T-helper 9 cell (primary cell): ENCODE data around the gene MGRN1.

ENCODE experiments used
- DNase-seq: peaks from one replicate; pipeline ENCODE4 v3.0.0-alpha.2; 2020
- total RNA-seq, 2 donors: gene quantifications; one replicate each; lab custom pipeline; 2026; lab: John Stamatoyannopoulos, UW

Gene MGRN1
- 35.1 to 47.3 reads per million in 2 donors for total RNA-seq

GRCh38 chr16:4624015-4624826 is at the start of gene MGRN1:
TSS of gene MGRN1 (plus strand) at chr16:4624826. CDS start at chr16:4624961, 135 bp downstream.
- peak; percentile 87 for DNase-seq

- DNase-seq, result no peak
Measured at GRCh38 chr16:4574919-4575705, 49.5 kb upstream of the MGRN1 start.

DNA sequence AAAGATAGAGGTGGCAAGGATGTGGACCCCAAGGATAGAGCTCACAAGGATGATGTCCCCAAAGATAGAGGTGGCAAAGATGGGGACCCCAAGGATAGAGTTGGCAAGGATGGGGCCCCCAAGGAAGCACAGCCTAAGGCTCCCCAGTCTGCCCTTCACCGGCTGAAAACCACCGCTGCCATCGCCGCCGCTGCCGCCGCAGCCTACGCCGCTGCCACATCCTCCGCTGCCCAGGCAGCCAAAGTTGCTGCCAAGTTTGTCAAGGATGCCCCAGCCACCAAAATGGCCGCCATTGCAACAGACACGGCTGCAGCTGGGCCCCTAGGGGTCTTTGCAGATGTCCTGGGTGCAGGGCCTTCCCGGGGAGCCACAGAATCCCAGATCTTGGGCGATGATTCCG is 48.6 kb upstream of the MGRN1 start:
- no peak for DNase-seq

GRCh38 chr16:4578961-4579530 is 45.6 kb upstream of the MGRN1 start:
- no peak for DNase-seq

GRCh38 chr16:4580250-4580649 is 44.4 kb upstream of the MGRN1 start:
- no peak for DNase-seq

GRCh38 chr16:4583906-4584305 is 40.7 kb upstream of the MGRN1 start:
- DNase-seq, result no peak

DNA sequence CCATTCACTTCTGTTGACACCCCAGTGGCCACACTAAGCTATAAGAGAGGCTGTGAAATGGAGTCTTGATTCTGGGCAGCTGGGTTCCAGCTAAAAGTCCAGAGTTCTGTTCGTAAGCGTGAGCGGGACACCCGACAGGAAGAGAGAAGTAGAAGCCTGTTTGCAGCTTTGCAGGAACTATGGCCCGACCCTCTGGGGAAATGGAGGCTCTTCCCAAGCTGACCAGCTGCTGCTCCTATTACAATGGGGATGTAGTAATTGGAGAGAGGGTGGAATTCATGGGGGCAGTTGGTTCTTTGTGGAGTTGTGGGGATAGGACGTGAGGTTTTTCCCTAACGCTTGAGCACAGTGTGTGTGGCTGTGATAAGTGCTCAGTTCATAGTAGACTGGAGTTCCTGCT is 38.3 kb upstream of the MGRN1 start:
- no peak for DNase-seq

- no peak for DNase-seq
Measured at GRCh38 chr16:4588386-4588785, 36.2 kb upstream of the MGRN1 start.

DNA sequence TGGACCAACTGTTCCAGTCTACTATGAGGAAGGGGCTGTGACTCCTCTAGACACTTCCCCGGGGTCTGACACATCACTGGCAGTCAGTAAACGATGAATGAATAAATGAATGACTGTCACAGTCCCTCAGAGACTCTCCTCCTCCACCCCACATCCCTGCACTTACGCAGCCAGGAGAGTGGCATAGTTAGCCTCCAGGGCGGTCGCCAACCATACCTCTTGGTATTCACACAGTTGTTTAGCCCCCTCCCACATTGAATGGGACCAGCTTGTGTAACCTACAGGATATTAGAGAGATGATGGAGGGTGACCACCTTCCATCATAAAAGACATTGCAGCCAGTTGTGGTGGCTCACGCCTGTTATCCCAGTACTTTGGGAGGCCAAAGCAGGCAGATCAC is 35.7 kb upstream of the MGRN1 start:
- no peak for DNase-seq

DNA sequence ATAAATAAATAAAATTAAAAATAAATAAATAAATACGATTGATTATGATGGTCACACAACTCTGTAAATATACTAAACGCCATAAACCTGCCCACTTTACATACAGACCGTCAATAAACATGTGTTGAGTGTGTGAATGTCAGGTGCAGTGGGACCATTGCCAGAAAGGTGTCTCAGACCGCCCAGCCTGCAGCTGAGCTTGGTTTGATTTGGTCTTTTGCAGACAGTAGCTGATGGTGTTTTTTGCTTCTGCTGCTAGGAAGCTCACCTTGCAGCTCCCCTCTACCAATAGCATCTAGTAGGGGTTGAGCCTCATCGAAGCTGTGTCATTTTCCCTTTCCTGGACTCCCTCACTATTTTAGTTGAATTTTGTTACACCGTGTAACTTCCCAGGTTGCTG is 33.4 kb upstream of the MGRN1 start:
- DNase-seq, result no peak

DNA sequence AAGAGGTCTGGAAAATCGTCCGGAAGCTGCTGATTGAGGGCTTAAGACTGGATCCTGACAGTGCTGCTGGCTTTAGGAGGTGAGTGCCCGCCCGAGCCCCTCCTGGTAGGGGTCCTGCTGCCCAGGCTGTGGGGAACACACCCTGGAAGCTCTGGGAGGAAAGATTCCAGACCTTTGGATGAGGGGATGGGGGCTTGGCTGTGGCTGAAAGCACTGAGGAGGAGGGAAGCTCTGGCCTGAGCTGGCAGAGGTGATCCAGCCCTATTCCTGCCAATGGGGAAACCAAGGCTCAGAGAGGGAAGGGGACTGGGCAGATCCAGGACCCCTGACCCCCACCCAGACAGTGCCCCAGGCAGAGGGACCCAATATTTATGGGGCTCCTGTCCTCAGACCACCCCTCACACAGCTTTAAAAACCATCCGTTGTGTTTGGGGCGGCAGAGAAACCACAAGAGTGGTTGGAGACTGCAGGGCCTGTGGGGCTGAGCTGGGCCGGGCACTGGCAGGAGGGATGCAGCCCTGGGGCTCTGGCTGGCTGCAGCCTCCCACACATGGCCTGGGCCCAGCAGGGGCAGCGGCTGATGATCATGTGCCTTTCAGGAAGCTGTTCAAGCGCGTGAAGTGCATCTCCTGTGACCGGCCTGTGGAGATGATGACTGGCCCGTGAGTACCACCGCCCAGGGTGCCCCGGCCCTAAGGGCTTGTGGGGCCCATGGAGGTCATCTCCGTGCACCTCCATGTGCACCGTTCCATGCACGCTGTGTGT is 32.7 kb upstream of the MGRN1 start:
- DNase-seq, result no peak

- no peak for DNase-seq
Measured at GRCh38 chr16:4593086-4593485, 31.5 kb upstream of the MGRN1 start.

DNA sequence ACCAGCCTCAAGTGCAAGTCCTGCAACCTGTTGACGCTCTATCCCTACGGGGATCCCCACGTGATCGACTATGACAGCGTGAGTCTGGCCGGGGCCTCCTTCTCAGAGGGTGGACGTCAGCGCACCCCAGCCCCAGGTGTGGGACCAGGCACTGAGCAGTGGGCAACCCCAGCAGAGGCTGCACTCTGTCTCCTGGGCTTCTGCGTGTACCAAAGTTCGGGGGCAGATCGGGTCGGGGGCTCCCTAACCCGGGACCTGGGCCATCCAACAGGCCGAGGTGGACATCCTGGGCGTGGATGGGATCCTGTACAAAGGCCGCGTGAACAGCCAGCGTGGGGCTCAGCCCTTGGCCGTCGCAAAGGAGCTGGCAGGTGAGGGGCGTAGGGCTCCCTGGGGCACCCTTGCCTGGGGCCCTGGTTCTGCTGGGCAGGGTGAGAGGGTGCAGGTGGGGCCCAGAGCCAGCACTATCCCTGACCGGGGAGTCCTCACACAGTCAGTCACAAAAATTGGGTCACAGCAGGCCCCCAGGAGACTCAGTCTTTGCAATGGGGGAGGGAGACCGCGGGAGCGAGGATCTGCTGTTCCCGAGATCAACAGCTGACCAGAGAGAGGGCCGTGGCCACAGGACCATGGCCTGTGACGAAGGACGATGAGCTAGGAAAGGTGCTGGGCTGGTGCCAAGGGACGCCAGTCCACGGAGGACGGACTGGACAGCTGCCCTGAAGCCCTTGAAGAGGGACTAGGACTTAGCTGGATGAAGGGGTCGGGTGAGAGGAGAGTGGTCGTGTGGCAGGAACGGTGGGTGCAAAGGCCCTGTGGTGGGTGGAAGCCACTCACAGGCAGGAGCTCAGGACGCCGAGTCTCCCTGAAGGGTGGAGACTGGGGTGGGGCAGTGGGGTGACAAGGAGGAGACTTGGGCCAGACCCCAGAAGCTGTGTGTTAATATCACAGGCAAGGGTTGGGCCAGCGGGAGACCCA is 29.9 kb upstream of the MGRN1 start:
- no peak for DNase-seq

GRCh38 chr16:4597174-4597573 is 27.5 kb upstream of the MGRN1 start:
- no peak for DNase-seq

DNA sequence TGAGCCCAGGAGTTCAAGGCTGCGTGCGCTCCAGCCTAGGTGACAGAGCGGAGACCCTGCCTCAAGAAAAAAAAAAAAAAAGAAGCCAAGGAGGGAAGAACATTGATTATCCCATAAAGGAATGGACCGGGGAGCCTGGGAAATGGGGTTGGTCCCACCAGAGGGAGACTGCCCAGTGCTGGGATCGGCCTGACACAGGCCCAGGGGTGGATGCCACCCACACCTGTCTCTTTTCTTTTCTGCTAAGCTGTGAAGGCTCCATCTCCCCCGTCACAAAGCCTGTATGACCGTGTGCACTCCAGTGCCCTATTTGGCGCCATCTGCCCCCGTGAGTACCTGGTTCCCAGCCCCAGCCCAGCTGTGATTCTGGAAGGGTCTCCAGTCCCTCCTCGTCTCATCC is 25.6 kb upstream of the MGRN1 start:
- no peak for DNase-seq

DNA sequence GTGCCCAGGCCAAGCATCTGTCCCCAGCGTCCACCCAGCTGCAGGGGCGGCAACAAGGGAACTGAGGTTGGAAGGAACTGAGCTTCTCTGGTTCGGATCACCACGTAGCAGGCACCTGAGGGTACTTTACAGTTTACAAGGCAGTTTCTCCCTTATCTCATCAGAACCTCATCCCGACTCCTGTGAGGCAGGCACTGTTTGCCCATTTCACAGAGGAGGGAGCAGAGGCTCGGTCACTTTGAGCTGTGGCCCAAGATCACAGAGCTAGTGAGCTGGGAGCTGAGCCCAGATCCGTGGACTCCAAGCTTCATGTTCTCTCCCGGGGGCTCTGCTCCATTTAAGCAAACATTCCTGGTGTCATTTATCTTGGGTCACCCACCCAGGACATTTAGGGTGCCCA is 25.1 kb upstream of the MGRN1 start:
- DNase-seq, result no peak

- DNase-seq, result no peak
Measured at GRCh38 chr16:4601036-4601863, 23.4 kb upstream of the MGRN1 start.

DNA sequence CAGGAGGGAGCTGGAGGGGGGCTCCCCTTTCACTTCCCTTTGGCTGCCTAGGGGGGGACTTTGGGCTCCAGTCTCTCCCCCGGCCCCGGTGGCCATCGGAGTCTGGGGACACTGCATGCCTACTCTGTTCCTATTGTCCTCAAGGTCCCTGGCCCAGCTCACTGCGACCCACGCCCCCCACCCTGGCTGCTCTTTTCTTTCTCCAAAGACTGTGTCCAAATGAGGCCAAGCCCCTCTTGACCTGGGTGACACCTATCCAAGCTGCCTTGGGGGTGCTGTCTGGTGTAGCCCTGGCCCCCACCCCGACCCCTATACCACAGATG is 22.8 kb upstream of the MGRN1 start:
- DNase-seq, result no peak

- no peak for DNase-seq
Measured at GRCh38 chr16:4602331-4602730, 22.3 kb upstream of the MGRN1 start.

DNA sequence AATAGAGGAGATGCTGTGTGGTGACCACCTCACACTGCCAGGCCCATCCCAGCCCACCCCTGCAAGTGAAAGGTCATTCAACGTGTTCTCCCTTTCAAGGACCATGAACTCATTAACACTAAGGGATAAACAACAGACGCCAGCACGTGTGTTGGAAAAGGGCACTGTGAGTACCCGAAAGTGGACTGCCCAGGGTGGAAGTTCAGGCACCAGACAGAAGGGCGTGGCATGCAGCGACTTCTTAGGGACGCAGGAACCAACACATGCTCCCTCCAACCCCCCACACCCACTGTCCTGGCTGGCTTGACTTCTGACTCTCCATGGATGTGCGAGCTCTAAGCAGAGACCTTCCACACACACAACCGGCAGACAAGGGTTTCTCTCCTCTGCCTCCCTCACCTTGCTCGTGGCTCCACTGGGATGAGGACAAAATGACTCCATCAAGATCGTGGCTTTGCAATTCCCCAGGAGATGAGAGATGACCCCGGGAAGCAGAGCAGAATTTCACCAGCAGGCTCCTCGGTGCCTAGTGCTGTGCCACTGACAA is 20.9 kb upstream of the MGRN1 start:
- DNase-seq, result no peak

- no peak for DNase-seq
Measured at GRCh38 chr16:4604401-4604800, 20.2 kb upstream of the MGRN1 start.
